HG03025 (cell line): ENCODE data around the gene OCIAD1.
A peak's percentile ranks its signal among the peaks of the same experiment; 100 is the strongest.
"Not testable (repeated sequence)": the region's sequence is repeated elsewhere in the genome, so short reads cannot be mapped to it uniquely, and the experiment has no call there.

ENCODE experiments used
- ATAC-seq: cut with Tn5 transposase; IDR thresholded peaks from one replicate; pipeline ENCODE4 v1.9.1; 2021; ENCODE audit warnings: mild to moderate bottlenecking, moderate library complexity; ENCODE audit not compliant: unreplicated experiment, low FRiP score

OCIAD1 gene

GRCh38 chr4:48830706-48831531, at the start of gene OCIAD1:
OCIAD1 (plus strand) TSS chr4:48831088; CDS start chr4:48832625, 1,537 bp downstream.
- ATAC-seq = peak; percentile 98

DNA sequence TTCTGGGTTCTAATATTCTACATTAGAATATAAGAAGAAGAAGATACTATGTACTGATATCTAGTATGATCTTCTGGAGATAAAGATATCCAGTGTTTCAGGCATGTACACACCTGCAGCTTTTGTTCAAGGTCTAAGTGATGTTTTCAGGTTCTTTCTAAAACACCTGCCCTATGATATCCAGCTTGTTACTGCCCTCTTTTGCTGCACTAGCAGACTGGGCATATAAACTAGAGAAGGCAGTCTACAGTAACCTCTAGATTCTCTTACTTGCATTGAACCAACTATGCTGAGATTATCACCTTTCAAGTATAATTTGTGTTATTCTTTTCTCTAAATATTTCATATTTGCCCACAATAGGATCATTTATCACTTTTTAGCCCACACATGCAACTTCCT, 48.9 kb upstream of the OCIAD1 start:
- ATAC-seq = no peak

- ATAC-seq = no peak
Observed at GRCh38 chr4:48785302-48785701, 45.6 kb upstream of the OCIAD1 start.

- ATAC-seq = no peak
Observed at GRCh38 chr4:48786549-48786948, 44.3 kb upstream of the OCIAD1 start.

DNA sequence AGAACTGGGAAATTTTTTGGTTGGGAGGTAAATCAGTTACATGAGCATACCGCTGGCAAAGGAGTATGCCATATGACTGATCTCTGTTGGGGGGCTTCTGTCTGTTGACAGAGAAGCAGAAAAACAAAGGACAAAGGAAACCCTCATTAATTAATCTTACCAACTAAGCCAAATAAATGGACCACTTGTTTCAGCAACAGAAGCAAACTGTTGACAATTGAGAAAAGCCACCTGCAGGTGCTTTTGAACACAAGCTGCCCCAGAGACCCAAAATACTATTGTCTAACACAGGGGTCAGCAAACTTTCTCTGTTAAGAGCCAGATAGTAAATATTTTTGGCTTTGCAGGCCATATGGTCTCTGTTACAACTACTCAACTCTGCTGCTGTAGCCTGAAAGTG, 43.8 kb upstream of the OCIAD1 start:
- no peak for ATAC-seq

DNA sequence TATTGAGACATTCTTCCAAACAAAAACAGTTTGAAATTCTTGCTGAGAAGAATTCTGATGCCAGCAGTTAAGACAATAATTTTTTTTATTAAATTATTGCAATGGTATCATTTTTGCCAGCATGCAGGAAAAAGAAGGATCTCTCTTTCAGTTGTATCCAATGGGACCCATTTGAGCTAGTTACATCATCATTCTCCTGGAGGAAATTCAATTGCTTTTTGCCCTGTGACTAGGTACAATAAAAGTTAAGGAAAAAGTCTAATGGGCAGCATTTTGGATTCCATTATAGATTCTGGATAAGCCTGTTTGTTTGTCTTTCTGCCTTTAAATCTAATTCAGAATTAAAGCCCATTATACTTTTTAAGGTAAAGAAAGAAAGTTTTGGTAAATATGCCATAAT, 40.3 kb upstream of the OCIAD1 start:
- no peak for ATAC-seq

DNA sequence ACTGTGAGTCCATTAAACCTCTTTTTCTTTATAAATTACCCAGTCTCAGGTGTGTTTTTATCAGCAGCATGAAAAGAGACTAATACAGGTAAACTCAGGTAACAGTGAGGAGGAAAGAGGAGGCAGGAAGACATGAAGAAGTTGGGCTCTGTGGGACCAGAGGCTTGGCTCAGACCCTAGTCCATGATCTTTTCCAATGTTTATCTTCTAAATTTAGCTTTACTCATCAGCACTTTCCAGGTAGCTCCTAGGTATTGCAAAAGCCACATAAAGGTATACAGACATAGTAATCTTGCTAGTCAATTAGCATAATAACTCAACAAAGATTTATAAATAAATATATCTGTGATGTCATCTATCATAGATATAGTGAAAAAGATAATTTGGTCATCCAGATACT, 39.6 kb upstream of the OCIAD1 start:
- no peak for ATAC-seq

DNA sequence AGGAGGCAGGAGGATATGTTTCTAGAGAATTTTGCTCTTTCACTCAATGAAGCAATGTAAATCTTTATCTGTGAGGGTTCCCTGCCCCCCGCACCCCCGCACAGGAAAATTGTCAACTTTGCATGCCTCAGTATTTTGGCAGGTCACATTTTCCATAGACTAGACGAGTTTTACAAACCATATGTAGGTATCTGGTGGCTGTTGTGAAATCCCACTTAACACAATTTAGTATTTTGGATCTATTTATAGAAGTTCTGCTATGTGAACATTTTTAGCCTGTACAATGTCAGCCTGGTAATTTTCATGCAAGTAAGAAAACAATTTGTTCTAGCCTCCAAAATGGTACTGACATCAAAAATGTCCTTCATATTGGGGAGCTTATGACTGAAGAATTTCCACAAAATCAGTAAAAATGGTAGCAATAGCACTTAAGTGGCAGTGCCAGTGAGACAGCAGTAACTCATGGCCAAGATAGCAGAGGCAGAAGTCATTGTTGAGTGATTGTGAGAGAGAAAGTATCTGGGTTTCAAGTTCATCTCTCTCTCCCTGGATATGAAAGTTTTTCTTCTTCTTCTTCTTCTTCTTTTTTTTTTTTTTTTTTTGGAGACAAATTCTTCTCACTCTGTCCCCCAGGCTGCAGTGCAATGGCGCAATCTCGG, 38.4 kb upstream of the OCIAD1 start:
- no peak for ATAC-seq

GRCh38 chr4:48795108-48795507, 35.8 kb upstream of the OCIAD1 start:
- no peak for ATAC-seq

DNA sequence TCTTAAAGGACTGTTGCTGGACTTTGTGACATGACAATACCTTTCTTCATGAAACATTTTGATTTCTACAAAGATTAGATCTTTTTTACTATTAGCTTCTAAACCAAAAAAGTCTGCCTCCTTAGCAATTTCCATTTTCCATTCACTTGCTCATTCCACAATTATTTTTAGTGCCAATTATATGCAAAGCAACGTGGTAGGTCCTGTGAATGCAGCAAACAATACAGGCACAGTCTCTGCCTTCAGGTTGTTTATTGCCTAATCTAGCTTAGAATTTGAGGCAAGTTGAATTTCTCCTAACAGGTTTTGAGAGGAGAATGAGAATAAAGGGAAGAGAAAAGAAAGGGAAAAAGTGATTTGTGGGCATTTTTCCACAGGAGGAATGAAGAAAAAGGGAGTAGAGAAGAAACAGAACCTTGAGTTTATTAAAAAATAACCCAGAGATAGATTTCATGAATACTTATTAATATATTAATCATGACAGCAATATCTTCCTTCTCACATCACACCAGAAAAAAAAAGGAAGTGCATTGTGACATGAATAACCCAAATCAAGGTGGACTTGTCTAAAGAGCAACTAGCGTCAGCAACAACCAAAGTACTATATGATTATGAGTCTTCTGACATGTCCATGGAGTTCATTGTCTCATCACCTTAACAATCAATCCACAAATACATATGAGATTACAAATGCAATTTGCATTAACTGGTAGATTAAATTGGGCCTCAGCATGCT, 34.5 kb upstream of the OCIAD1 start:
- ATAC-seq = no peak

DNA sequence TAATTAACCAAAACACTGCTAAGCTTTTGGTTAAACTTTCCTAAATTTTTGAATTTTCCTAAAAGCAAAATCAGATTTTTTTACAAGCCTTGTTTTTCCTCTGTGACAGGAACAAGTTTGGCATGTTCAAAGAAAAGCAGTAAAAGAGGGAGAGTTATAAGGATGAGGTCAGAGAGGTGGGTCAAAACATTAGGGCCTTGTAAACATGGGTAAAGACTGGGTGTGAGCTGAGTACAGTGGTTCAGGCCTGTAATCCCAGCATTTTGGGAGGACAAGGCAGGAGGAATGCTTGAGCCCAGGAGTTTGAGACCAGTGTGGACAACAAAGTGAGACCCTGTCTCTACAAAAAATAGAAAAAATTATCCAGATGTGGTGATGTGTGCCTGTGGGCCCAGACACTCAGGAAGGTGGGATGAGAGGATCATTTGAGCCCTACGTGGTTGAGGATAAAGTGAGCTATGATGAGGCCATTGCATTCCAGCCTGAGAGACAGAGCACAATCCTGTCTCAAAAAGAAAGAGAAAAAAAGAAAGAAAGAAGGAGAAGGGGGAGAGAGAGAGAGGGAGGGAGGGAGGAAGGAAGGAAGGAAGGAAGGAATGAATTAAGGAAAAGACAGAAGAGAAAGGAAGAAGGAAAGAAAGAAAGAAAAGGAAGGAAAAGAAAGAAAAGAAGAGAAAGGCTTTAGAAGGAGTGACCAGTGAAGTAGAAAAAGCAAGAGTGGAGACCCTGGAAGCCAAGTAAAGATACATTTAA, 33.8 kb upstream of the OCIAD1 start:
- ATAC-seq = no peak

DNA sequence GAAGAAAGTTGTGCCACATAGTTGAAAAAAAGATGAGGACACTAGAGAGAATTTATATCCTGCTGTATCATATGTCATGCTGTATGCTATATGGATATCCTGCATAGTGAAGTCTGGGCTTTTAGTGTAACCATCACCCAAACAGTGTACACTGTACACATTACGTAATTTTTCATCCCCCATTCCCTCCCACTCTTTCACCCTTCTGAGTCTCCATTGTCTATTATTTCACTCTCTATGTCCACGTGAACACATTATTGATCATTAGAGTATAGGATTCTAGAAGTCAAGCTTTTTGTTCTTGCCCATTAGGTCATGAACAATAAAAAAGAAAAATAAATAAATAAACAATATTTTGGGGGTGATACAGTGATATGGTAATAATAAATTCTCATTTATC, 32.8 kb upstream of the OCIAD1 start:
- ATAC-seq = no peak

DNA sequence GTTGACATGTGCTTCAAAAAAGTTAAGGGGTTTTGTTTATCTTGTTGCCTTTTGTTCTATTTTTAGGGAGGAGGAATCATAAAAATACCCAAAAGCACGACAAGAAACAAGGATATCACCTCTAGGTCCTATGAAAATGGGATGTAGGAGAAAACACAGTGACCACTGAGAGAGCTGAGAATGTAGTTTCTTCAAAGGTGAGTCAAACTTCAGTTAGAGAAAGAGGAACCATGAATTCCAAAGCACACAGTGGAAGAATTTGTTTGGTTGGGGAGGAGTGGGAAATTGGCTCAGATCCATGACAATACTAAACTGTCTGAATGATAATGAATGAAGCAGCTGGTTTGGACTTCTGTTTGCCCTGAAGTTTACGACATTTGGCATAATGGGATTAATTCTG, 31.7 kb upstream of the OCIAD1 start:
- ATAC-seq = no peak

DNA sequence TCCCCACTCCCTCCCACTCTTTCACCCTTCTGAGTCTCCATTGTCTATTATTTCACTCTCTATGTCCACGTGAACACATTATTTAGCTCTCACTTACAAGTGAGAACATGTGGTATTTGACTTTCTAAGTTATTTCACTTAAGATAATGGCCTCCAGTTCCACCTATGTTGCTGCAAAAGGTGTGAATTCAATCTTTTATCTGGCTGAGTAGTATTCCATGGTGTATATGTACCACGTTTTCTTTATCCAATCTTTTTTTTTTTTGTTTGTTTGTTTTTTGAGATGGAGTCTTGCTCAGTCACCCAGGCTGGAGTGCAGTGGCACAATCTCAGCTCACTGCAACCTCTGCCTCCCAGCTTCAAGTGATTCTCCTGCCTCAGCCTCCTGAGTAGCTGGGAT, 30.7 kb upstream of the OCIAD1 start:
- ATAC-seq = not testable (repeated sequence)

DNA sequence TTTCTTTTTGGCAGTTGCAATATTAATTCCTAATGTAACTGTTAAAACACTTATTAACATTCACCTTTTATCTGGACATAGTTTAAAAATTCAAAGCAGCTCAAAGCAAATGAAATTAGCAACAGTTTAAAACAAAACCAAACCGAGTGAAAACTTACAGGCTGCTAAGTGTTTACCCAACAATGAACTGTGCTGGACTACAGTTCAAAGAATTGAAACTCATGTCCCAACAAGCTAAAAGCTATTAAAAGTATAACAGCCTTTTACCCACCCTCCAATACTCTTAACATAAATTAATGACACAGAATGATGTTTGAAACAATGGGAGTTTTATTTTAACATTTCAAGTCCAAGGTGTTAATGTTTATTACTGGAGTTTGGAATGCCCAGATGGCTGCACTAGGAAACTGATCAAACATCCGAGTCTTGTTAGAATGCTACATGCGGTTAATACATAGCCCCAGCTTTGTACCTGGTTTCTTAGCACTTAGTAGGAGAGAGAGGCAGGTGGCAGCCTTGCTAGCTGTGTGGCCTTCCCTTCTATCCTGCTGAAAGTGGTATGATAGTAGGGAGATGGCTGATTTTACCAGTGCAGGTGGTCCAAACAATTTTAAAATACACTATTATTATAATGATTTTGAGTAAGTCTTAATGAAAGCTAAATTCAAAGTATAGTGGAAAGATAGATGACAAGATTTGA, 29.7 kb upstream of the OCIAD1 start:
- no peak for ATAC-seq

DNA sequence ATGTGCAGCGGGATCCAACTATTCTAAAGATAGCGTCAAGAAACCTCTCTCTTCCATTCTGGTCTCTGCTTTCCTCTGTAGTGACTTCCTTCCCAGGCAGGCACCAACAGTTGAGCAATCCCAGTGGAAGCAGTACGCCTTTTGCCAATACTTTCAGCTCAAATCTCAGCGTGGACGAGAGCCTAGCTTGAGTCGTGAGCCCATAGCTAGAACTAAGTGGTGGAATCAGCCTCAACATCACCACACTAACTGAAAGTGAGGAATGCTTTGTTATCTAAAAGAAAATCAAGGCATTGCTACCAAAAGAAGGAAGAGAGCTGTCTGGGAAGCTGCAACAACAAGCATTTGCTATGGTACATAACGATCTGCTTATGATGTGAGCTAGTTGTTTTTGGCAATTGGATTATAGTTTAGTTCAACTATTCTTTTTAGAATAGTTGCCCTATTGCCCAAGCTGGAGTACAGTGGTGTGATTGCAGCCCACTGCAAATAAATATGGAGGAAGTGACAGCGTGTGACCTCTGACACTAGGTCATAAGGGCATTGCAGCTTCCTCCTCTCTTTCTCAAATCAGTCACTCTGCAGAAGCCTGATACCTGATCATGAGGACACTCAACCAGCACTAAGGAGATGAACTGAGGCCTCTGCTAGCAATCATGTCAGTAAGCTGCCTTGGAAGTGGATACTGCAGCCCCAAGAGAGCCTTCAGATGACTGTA, 26.1 kb upstream of the OCIAD1 start:
- no peak for ATAC-seq

GRCh38 chr4:48812866-48813265, 18.0 kb upstream of the OCIAD1 start:
- ATAC-seq = no peak

- ATAC-seq = peak; percentile 81
Observed at GRCh38 chr4:48813964-48814363, 16.9 kb upstream of the OCIAD1 start.

DNA sequence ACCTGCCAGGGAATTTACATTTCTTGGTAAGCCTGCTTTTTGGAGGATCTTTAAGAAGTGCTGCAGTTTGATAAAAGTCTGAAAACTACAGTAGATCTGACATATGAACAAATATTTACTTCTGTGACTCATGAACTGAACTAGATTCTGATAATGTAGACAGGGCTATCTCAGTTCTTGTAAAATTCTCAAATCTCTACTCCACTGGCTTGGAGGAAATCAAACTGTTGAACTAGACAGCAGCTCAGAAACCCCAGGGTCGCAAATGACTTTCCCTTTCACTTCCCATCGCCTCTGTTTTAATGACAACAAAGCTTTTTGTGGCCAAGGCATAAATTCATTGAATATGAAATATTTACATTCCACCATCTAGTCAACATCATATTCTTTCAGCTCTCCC, 15.4 kb upstream of the OCIAD1 start:
- no peak for ATAC-seq
